ENCODE results near the gene CD3D. TPM values are rescaled to one million over a fixed set of nuclear protein-coding genes. Genes with fewer than 3 reads are reported as not detected.

The CD3D gene
- total RNA-seq, 4 donors from 2014 or later: 2.0 to 4.9 (median 2.4) TPM; not detected in 1

Small RNAs within 50 kb of the gene (small RNA-seq; reads per million reads assigned to genes)
- gene AP001582.1: not detected

Other genes starting within 250 kb of the CD3D start
- gene SCN4B, start 189.9 kb downstream of the CD3D start, total RNA-seq: 1 to 10 TPM; 1.0 to 5.7 (median 3.2) TPM
- under 1 TPM in 2 of 4 donors, not detected in 2; under 0.01 to 0.19 TPM for gene SCN2B, start 166.1 kb downstream of the CD3D start, total RNA-seq
- gene JAML, start 117.7 kb downstream of the CD3D start, total RNA-seq: 10 to 100 TPM in 2 of 4 donors, 1 to 10 TPM in 2; 2.8 to 51.7 (median 14.0) TPM
- 1 to 10 TPM; 1.1 to 3.7 (median 2.0) TPM for gene MPZL3, start 90.3 kb downstream of the CD3D start, total RNA-seq
- 10 to 100 TPM; 14.3 to 28.0 (median 17.7) TPM for gene MPZL2, start 78.4 kb downstream of the CD3D start, total RNA-seq
- gene CD3E, start 38.0 kb downstream of the CD3D start, total RNA-seq: 1 to 10 TPM in 3 of 4 donors, under 1 TPM in 1; 0.38 to 3.4 (median 1.8) TPM
- 1 to 10 TPM in 2 of 4 donors, under 1 TPM in 2; 0.38 to 2.1 (median 1.4) TPM for gene CD3G, start 1.6 kb upstream of the CD3D start, total RNA-seq
- 10 to 100 TPM; 44.8 to 57.7 (median 45.8) TPM for gene UBE4A, start 16.9 kb upstream of the CD3D start, total RNA-seq
- 10 to 100 TPM; 36.1 to 84.5 (median 42.8) TPM for gene ATP5MG, start 58.9 kb upstream of the CD3D start, total RNA-seq
- gene KMT2A, start 93.8 kb upstream of the CD3D start, total RNA-seq: 10 to 100 TPM; 62.2 to 81.0 (median 69.8) TPM
- gene TTC36, start 184.8 kb upstream of the CD3D start, total RNA-seq: 10 to 100 TPM in 1 of 4 donors, 1 to 10 TPM in 3; 3.1 to 71.0 (median 5.0) TPM
- 10 to 100 TPM in 3 of 4 donors, 1 to 10 TPM in 1; 6.8 to 21.9 (median 14.4) TPM for gene TMEM25, start 188.5 kb upstream of the CD3D start, total RNA-seq
- gene IFT46, start 223.2 kb upstream of the CD3D start, total RNA-seq: 10 to 100 TPM; 18.1 to 28.4 (median 24.7) TPM
- gene ARCN1, start 229.7 kb upstream of the CD3D start, total RNA-seq: 100 to 1,000 TPM in 1 of 4 donors, 10 to 100 TPM in 3; 75.3 to 227 (median 96.2) TPM